DND-41 (cell line): ENCODE results near the gene ANTKMT.

ENCODE experiments used
- ATAC-seq: fragments of 200-7000 bp; cut with Tn5 transposase; 3 replicates; pipeline ENCODE4 v1.9.1; 2021; ENCODE audit warnings: low read depth; ENCODE audit not compliant: insufficient read depth
- DNase-seq: peaks from one replicate; pipeline ENCODE4 v3.0.0-alpha.2; 2020
- H2AFZ ChIP-seq: 2 replicates; pipeline ENCODE4 v1.6.0; 2012; ENCODE audit warnings: low read depth, low read length
- H3K27ac ChIP-seq: 2 replicates; pipeline ENCODE4 v1.5.1; 2012; ENCODE audit warnings: low read length, inconsistent platforms
- H3K27me3 ChIP-seq: fragments of 200-600 bp; sonication (generic); 2 replicates; pipeline ENCODE4 v1.6.0; 2012; ENCODE audit warnings: low read length, mild to moderate bottlenecking, inconsistent platforms; ENCODE audit not compliant: insufficient read depth, poor library complexity
- H3K36me3 ChIP-seq: 2 replicates; pipeline ENCODE4 v1.5.1; 2012; ENCODE audit warnings: low read length, inconsistent platforms; ENCODE audit not compliant: insufficient read depth
- H3K4me1 ChIP-seq: 2 replicates; pipeline ENCODE4 v1.5.1; 2012; ENCODE audit warnings: mild to moderate bottlenecking, low read length; ENCODE audit not compliant: insufficient read depth
- H3K4me2 ChIP-seq: 2 replicates; pipeline ENCODE4 v1.6.0; 2012; ENCODE audit warnings: mild to moderate bottlenecking, moderate library complexity, low read length, inconsistent platforms; ENCODE audit not compliant: insufficient read depth
- H3K4me3 ChIP-seq, 2 experiments: fragments of 200-600 bp in 1 of 2; shearing (Covaris generic) in 1 of 2; 2 replicates each; pipeline ENCODE4 v1.5.1; 2012 to 2016; ENCODE audit warnings: inconsistent platforms in 2 of 2, low read length in 2 of 2, mild to moderate bottlenecking in 2 of 2, low read depth in 1 of 2, moderate library complexity in 1 of 2
- H3K79me2 ChIP-seq: 2 replicates; pipeline ENCODE4 v1.6.0; 2012; ENCODE audit warnings: low read length, inconsistent platforms; ENCODE audit not compliant: insufficient read depth
- H3K9ac ChIP-seq: 2 replicates; pipeline ENCODE4 v1.6.0; 2012; ENCODE audit warnings: low read depth, mild to moderate bottlenecking, inconsistent platforms, low read length, moderate library complexity
- H3K9me3 ChIP-seq: 2 replicates; pipeline ENCODE4 v1.5.1; 2012; ENCODE audit warnings: low read length, moderate library complexity, mild to moderate bottlenecking, inconsistent platforms; ENCODE audit not compliant: insufficient read depth, severe bottlenecking
- H4K20me1 ChIP-seq: 2 replicates; pipeline ENCODE4 v1.6.0; 2012; ENCODE audit warnings: low read length; ENCODE audit not compliant: insufficient read depth
- EZH2 ChIP-seq: IDR thresholded peaks from 3 replicates; pipeline ENCODE4 v1.6.1; 2012; ENCODE audit warnings: borderline replicate concordance, low read depth, mild to moderate bottlenecking, moderate library complexity, low read length, inconsistent platforms; ENCODE audit not compliant: severe bottlenecking
- TF ChIP-seq, protein P1 (sequence below): IDR thresholded peaks from 2 replicates; pipeline ENCODE4 v1.5.1; 2012; ENCODE audit warnings: borderline replicate concordance, low read length, moderate library complexity, mild to moderate bottlenecking; ENCODE audit not compliant: poor library complexity, severe bottlenecking; ENCODE audit errors: extremely low read depth

ANTKMT gene

DNA sequence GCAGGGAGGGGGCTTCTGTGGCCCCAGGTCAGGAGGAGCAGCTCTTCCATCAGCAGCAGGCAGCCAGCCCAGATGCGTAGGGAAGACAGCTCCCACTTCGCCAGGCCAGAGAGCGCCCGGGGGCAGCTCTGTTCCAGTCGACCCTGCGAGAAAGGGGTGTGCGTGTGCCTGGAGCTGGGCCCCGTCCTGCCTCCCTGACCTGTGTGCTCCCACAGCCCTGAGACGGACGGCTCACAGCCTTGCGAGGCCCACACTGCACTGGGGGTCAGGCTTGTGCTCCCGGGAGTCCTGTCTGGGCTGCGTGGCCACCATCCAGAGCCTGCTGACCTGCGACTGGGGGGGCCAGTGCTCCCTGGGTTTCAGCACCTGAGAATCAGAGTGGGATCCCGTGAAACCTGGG, 39.1 kb downstream of the ANTKMT start:
- H4K20me1 ChIP-seq = no peaks in the 10 kb centered on the region; the same call in 1 of the 2 replicates
- no peaks in the 10 kb centered on the region for H3K9me3 ChIP-seq
- no peak overlapping the region for H3K4me2 ChIP-seq
- H3K4me3 ChIP-seq = no peak overlapping the region
- no peaks in the 10 kb centered on the region for H3K4me1 ChIP-seq
- ATAC-seq (no peak), DNase-seq (no peak)
- TF ChIP-seq, protein P1, sequence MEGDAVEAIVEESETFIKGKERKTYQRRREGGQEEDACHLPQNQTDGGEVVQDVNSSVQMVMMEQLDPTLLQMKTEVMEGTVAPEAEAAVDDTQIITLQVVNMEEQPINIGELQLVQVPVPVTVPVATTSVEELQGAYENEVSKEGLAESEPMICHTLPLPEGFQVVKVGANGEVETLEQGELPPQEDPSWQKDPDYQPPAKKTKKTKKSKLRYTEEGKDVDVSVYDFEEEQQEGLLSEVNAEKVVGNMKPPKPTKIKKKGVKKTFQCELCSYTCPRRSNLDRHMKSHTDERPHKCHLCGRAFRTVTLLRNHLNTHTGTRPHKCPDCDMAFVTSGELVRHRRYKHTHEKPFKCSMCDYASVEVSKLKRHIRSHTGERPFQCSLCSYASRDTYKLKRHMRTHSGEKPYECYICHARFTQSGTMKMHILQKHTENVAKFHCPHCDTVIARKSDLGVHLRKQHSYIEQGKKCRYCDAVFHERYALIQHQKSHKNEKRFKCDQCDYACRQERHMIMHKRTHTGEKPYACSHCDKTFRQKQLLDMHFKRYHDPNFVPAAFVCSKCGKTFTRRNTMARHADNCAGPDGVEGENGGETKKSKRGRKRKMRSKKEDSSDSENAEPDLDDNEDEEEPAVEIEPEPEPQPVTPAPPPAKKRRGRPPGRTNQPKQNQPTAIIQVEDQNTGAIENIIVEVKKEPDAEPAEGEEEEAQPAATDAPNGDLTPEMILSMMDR = no peak
- no peak for TF ChIP-seq EZH2
- H3K36me3 ChIP-seq = no peaks in the 10 kb centered on the region
- no peak overlapping the region for H3K27ac ChIP-seq
- H2AFZ ChIP-seq = no peak overlapping the region
- H3K79me2 ChIP-seq = no peaks in the 10 kb centered on the region
- H3K27me3 ChIP-seq = no peaks in the 10 kb centered on the region
- no peak overlapping the region for H3K9ac ChIP-seq

DNA sequence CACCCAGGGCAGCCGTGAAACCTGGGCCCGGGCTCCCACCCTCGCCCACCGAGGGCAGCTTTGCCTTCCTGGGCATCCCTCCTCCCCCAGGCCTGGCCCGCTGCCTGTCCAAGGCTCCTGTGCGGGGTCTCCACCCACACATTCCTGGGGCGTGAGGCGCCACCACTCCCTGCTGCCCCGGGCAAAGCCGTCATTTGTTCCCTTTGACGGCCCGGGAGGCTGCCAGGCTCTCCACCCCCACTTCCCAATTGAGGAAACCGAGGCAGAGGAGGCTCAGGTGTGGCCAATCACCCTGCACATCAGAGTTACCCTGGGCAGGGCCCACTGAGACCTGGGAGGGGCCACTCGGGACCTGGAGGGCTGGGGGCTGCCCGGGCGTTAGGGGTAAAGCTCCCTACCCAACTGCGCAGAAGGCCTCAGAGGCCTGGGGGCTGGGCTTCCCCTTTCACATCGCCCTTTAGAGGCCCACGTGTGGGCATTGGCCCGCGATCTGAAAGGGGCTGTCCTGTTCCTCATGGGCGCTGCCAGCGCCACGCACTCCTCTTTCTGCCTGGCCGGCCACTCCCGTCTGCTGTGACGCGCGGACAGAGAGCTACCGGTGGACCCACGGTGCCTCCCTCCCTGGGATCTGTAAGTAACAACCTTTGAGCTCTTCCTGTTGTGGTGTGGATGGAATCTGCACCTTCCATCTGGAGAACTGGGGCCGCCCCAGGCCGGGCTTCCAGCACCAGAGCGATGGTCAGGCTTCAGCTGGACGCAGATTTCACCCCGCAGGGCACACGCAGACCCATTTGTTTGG, 39.8 kb downstream of the ANTKMT start, which contains the start of gene MSLN:
MSLN (plus strand) TSS at position 190 of the 799 bp plus-strand sequence. CDS start 1,947 bp downstream, outside the sequence.
- DNase-seq (no peak), ATAC-seq (no peak)
- no peaks in the 10 kb centered on the region; the same call in 1 of the 2 replicates for H4K20me1 ChIP-seq
- H3K4me1 ChIP-seq = no peaks in the 10 kb centered on the region
- no peaks in the 10 kb centered on the region for H3K9me3 ChIP-seq
- H3K27me3 ChIP-seq = no peaks in the 10 kb centered on the region
- no peak within 1 kb of the TSS for H3K4me2 ChIP-seq
- no peak within 1 kb of the TSS for H2AFZ ChIP-seq
- no peaks in the 10 kb centered on the region for H3K36me3 ChIP-seq
- no peaks in the 10 kb centered on the region for H3K79me2 ChIP-seq
- H3K27ac ChIP-seq = no peak within 1 kb of the TSS
- no peak within 1 kb of the TSS for H3K4me3 ChIP-seq
- TF ChIP-seq EZH2 = no peak
- TF ChIP-seq, protein P1 = no peak
- no peak within 1 kb of the TSS for H3K9ac ChIP-seq

DNA sequence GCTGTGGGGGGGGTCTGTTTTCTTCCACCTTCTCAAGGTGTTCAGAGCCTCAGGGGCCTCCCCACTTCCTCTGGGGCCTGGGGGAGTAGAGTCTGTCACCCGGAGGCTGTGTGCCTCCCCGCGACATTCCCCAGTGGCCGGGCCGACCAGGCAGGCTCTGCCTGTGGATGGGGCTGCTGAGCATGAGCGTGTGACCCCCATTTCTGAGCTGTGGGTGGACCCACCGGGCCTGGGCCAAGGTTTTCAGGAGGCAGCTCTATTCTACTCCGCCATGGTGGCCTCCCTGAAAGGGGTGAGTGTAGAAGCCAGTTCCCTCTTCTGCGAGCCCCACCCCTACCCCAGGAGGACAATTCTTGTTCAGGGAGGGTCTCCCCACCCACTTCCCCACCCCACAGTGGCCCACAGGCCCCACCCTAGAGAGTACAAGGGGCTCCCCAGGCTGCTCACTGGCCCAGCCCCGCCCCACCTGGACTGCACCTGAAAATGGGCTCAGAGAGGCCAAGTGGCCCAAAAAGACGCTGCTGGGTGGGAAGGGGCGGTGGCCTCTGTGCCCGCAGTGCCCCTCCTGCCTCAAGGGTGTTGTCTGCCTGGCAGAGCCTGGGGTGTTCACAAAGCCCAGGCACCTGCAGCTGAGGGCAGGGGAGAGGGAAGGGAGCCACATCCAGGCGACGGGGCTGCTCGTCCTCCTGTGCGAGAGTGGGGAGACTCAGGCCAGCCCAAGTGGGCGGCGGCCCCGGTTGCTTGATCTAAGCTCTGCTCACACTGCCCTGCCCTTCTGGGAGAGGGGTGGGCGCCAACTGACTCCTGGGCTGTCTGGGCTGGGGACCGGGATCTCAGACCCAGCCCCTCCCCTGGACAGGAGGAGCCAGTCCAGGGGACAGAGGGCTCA, 40.9 kb downstream of the ANTKMT start:
- ATAC-seq (no peak), DNase-seq (no peak)
- no peaks in the 10 kb centered on the region; the same call in 1 of the 2 replicates for H4K20me1 ChIP-seq
- H3K9ac ChIP-seq = no peak overlapping the region
- H3K4me3 ChIP-seq = no peak overlapping the region
- no peaks in the 10 kb centered on the region for H3K4me1 ChIP-seq
- H3K4me2 ChIP-seq = no peak overlapping the region
- H3K36me3 ChIP-seq = no peaks in the 10 kb centered on the region
- no peaks in the 10 kb centered on the region for H3K9me3 ChIP-seq
- H2AFZ ChIP-seq = no peak overlapping the region
- no peaks in the 10 kb centered on the region for H3K27me3 ChIP-seq
- no peak overlapping the region for H3K27ac ChIP-seq
- H3K79me2 ChIP-seq = no peaks in the 10 kb centered on the region
- TF ChIP-seq, protein P1 = no peak
